CD4-positive, alpha-beta T cell treated with Interleukin-12 subunit alpha and Interleukin-12 subunit beta, for 1 hour (primary cell): ENCODE data around the gene MUC5AC.

ENCODE experiments used
- DNase-seq: peaks from one replicate; pipeline ENCODE4 v3.0.0-alpha.2; 2020

The MUC5AC gene

DNA sequence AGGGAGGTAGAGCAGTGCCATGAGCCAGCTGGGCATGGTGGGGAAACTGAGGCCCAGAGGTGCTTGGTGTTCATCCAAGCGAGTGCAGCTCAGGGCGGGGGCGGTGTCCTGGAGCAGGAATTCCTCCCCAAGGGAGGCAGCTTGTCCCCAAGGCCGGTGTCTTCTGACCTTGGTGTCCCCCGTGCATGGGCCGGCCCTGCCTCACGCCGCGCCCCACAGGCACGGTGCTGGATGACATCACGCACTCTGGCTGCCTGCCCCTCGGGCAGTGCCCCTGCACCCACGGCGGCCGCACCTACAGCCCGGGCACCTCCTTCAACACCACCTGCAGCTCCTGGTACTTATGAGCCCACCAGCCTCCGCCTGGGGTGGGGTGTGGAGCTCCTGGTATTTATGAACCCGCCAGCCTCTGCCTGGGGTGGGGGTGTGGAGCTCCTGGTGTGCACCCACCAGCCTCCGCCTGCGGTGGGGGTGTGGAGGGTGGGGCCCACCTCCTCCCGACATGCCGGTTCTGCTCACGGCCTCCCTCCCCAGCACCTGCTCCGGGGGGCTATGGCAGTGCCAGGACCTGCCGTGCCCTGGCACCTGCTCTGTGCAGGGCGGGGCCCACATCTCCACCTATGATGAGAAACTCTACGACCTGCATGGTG lies 71.8 kb downstream of the MUC5AC start:
- no peak for DNase-seq

DNA sequence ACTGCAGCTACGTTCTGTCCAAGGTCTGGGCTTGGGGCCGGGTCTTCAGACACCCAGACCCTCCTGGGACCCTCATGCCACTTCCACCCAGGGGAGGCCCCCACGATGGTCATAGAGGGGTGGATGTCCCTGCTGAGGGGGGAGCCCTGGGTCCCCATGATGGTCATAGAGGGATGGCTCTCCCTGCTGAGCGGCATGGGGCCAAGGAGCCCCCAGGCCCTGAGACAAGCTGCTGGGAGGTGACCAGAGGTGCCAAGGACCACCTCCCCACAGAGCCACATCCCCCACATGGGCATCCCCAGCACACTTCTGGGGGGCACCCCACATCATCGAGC lies 72.3 kb downstream of the MUC5AC start:
- no peak for DNase-seq

DNA sequence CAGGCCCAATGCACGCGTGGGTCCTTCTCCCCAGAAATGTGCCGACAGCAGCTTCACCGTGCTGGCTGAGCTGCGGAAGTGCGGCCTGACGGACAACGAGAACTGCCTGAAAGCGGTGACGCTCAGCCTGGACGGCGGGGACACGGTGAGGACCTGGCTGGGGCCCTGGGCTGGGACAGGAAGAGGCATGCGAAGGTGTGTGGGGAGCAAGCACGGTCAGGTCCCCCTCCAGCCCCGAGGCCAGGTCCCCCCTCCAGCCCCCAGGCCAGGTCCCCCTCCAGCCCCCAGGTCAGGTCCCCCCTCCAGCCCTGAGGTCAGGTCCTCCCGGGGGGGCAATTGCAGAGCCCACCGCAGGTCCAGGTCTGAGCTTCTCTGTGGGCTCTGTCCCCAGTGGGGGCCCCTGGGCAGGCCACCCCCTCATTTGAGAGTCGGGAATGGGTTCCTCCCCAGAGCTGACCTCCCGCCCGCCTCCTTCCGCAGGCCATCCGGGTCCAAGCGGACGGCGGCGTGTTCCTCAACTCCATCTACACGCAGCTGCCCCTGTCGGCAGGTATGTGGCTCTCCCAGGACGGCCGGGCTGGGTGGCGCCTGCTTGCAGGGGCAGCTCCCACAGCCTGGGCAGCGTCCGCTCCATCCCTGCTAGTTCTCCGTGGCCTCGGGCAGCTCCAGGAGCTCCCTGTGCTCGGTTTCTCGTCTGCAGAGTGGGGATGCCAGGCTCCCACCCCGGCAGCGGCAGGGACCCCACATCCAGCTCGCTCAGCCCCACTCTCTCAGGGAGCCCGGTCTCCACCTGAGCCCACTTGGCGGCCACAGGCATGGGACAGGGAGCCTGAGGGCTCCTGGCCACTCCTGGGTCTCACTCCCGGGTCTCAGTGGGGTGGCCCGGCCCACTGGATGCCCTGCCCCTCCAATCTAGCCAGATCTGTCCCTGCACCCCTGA lies 73.0 kb downstream of the MUC5AC start:
- DNase-seq = no peak

DNA sequence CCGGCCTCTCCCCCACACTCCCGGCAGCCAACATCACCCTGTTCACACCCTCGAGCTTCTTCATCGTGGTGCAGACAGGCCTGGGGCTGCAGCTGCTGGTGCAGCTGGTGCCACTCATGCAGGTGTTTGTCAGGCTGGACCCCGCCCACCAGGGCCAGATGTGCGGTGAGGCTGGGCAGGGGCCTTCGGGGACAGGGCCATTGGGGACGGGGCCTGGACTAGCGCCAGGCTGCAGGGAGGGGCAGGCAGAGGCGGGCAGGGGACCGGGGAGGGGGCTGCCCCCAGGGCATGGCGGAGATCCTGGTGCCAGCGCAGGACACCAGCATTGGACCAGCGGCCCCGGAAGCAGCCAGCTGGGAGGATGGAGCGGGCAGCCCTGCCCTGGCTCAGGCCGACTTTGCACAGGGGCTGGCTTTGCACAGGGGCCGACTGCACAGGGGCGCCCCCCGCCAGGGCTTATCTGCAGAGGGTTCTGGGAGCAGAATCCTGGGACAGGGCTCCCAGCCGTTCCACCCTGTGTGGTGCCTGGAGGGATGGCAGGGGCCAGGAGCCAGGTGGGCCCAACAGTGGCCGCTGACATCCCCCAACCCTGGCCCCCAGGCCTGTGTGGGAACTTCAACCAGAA lies 73.8 kb downstream of the MUC5AC start:
- DNase-seq = no peak

DNA sequence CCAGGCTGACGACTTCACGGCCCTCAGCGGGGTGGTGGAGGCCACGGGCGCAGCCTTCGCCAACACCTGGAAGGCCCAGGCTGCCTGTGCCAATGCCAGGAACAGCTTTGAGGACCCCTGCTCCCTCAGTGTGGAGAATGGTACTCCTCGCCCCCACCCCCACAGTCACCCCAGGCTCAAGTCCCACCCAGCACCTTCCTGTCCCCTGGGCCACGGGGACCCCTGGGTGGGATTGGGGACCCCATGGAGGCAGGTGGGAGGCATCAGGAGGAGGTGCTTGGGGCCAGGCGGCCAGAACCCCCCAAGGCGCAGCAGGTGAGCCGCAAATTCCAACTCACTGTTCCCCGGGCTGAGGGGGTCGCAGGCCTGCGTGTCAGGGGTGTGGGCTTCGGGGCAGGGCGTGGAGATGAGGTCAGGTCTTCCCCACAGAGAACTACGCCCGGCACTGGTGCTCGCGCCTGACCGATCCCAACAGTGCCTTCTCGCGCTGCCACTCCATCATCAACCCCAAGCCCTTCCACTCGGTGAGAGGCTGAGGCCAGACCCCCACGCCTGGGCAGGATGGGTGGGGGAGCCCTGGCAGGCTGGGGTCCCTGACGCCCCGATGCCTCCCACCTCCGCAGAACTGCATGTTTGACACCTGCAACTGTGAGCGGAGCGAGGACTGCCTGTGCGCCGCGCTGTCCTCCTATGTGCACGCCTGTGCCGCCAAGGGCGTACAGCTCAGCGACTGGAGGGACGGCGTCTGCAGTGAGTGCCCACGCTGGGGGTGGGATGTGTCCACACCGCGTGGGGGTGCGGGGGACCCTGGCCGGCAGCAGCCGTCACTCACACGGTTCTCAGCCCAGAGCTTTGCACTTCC lies 74.5 kb downstream of the MUC5AC start:
- DNase-seq = no peak

DNA sequence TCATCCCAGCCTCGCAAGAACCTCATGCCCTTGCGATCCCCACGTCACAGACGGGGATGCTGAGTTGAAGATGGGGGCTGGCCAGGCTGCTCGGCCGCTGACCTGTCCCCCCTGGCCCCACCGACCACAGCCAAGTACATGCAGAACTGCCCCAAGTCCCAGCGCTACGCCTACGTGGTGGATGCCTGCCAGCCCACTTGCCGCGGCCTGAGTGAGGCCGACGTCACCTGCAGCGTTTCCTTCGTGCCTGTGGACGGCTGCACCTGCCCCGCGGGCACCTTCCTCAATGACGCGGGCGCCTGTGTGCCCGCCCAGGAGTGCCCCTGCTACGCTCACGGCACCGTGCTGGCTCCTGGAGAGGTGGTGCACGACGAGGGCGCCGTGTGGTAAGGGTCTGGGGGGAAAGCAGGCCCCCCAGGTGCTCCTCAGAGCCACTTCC lies 75.1 kb downstream of the MUC5AC start:
- no peak for DNase-seq

DNA sequence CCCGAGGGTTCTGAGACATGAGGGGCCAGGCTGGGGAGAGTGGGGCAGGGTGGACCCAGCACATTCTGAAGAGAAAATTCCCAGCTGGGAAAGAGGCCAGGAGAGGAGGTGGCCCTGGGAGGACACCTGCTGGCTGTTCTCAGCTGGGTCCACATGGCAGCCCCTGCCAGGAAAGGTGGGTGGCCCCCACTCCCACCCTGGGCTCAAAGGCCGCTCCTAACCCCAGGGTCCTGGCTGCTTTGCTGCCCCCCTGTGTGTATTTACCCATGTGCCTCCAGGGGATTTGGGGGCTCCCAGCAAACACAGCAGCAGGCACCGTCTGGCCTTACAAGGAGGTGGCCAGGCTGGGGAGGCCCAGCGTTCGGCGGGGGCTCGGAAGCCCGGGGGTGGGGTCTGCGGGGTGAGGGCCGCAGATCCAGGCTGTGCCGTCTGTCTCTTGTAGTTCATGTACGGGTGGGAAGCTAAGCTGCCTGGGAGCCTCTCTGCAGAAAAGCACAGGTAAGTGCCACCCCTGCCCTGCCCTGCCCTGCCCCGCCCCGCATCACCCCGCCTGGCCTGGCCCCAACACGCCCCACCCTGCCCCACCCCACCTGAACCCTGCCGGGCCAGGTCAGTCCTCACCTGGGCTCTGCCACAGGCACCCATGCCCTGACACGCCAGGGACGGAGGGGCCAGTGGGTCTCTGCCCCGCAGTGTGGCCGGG lies 75.7 kb downstream of the MUC5AC start:
- DNase-seq = no peak

DNA sequence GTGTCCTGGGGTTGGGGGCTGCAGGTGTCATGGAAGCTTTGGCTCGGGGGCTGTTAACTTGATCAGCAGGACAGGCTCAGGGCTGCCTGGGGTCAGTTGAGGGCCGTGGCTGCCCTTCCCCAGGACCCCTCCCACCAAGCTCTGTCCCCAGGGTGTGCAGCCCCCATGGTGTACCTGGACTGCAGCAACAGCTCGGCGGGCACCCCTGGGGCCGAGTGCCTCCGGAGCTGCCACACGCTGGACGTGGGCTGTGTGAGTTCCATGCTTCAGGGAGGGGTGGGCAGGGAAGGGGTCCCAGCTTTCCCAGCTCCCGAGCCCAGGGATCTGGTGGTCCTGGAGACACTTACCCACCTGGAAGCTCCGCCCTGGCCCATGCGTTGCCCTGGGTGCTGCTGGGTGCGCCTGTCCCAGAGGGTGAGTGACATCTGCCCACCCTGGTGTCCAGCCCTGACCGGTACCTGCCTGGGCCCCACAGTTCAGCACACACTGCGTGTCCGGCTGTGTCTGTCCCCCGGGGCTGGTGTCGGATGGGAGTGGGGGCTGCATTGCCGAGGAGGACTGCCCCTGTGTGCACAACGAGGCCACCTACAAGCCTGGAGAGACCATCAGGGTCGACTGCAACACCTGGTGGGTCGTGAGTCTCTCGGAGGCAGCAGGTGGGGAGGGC lies 76.4 kb downstream of the MUC5AC start:
- DNase-seq = no peak

DNA sequence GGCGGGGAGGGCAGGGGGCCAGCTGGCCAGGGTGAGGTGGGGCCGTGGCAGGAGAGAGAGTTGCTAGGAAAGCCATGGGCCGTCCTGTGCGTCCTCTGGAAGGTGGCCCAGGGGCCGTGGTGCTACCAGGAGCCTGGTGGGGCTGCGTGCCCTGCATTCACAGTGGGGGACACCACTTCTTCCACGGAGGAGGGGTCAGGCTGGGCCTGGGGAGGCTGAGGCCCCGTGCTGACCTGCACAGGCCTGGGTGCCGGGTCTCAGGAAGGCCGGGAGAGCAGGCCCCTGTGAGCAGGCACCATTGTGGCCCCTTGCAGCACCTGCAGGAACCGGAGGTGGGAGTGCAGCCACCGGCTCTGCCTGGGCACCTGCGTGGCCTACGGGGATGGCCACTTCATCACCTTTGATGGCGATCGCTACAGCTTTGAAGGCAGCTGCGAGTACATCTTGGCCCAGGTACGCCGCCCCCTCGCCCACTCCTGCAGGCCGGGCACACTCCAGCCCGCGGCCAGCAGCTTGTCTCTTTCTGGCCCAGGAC lies 77.1 kb downstream of the MUC5AC start:
- DNase-seq = no peak

DNA sequence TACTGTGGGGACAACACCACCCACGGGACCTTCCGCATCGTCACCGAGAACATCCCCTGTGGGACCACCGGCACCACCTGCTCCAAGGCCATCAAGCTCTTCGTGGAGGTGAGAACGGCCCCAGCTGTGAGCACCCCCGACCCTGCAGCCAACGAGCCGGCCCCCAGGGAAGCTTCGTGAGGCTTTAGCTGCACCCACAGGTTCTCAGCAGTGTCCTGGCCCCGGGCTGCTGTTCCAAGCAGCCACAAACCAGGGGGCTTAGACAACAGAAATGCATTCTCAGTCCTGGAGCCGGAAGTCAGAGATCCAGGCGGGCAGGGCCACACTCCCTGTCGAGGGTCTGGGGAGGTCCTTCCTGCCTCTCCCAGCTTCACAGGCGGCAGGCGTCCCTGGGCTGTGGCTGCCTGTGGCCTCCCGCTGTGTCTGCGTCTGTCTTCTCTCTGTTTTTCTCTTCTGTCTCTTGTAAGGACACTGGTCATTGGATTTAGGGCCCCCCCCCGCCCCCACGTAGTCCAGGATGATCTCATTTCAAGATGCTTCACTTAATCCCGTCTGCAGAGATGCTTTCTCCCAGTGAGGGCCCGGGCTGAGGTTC lies 77.7 kb downstream of the MUC5AC start:
- no peak for DNase-seq

DNA sequence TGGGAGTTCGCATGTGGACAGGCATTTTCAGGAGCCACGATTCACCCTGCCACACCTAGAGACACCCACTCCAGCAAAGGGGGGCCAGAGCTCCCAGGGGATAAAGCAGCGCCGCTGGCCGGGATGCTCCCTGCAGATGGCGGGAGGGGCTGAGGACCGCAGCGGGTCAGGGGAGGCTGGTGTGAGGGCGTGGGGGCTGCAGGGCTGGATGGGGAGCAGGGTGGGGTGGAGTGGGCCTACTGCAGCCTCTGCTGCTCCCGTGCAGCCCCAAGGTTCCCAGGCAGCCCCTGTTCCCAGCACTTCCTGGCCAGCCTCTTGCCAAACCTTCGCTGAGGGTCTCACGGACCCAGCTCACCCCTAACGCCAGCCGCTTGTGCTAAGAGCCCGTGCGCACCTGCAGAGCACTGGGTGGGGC lies 78.2 kb downstream of the MUC5AC start:
- no peak for DNase-seq

DNA sequence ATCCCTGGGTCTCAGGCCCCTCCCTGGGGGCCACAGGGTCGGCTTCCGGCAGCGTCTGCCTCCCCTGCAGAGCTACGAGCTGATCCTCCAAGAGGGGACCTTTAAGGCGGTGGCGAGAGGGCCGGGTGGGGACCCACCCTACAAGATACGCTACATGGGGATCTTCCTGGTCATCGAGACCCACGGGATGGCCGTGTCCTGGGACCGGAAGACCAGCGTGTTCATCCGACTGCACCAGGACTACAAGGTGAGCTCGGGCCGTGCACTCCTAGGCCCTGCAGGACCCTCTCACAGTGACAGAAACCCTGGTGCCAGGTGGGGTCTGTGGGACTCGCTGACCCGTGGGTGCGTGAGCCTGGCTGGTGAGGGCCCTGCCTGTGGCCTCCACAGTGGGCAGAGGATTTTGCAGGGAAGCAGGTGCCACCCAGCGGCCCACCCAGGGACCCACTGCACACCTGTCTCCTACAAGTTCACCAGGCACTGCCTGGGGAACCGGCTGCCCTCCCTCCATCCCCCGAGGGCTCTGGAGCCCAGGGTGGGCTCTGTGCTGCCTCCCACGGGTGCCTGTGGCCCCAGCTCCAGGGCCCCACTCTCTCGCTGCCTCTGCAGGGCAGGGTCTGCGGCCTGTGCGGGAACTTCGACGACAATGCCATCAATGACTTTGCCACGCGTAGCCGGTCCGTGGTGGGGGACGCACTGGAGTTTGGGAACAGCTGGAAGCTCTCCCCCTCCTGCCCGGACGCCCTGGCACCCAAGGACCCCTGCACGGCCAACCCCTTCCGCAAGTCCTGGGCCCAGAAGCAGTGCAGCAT lies 78.8 kb downstream of the MUC5AC start:
- DNase-seq = no peak

DNA sequence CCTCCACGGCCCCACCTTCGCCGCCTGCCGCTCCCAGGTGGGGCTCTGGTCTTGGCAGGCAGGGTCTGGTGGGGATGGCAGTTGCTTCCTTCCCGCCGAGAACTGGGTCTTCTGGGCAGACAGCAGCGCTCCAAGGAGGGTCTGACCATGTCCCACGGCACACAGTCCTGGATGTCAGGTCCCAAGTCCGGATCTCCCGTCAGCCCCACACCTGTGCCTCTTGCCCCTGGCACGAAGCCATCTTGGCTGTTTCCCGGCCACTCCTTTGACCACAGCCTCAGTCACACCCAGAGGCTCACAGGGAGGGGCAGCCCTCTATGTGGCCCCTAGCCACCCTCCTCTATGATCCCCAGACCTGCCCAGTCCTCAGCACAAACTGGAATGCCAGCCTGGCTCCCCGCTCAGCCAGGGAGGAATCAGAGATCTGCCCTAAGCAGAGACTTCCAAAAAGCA lies 79.4 kb downstream of the MUC5AC start:
- no peak for DNase-seq

DNA sequence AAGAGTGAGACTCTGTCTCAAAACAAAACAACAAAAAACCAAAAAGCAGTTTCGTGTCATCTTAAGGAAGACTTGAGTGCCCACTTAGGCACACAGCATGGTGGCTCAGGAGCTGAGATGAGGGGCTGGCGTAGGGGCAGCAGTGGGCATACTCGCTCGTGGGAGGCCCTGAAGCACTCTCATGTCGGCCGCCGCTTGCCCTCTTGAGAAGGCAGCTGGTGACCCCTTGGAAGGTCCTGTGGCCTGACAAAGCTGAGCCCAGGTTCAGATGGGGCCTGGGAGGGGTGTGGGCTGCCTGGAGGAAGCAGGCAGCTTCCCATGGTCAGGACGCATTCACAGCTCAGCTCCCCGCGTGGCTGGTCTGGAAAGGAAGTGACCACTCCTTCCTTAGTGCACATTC lies 80.1 kb downstream of the MUC5AC start:
- no peak for DNase-seq

DNA sequence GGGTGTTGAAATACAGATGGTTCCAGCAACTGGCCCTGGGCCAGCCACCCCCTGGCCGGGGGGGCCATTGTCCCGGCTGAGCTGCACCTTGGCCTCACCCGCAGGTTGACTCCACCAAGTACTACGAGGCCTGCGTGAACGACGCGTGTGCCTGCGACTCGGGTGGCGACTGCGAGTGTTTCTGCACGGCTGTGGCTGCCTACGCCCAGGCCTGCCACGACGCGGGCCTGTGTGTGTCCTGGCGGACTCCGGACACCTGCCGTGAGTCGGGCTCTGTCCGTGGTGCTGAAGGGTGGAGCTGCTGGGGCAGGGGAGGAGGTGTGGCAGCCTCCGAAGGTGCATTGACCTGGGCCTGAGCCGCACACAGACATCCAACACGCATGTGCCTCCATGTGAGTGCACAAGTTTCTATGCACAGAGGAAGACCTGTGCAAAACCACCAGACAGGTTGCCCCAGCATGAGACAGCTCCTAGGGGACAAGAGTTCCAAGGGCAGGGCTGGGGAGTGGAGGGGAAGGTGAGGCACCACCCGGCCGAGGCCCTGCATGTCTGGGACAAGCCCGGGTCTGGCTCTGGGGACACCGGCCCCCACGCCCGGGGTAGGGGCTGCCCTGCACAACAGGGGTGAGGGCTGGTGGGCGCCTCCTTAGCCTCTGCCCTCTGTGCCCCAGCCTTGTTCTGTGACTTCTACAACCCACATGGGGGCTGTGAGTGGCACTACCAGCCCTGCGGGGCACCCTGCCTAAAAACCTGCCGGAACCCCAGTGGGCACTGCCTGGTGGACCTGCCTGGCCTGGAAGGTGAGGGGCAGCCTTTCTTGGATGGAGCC lies 81.2 kb downstream of the MUC5AC start:
- no peak for DNase-seq

DNA sequence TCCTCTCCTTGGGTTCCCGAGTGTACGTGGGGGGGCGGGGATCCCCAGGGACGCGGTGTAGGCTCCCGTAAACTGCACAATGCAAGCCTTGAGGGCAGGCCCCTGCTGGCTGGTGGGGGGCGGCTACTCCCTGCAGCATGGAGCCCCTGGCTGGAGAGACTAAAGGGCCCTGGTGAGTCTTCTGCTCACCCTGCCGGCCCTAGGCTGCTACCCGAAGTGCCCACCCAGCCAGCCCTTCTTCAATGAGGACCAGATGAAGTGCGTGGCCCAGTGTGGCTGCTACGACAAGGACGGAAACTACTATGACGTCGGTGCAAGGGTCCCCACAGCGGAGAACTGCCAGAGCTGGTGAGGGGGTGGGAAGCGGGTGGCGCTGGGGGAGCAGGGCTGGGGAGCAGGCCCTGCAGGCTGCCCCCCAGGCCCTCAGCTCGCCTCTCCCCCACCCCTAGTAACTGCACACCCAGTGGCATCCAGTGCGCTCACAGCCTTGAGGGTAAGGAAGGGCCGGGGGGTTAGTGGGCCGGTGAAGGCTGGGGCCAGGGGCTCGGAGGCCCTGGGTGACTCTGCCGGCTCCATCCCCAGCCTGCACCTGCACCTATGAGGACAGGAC lies 81.9 kb downstream of the MUC5AC start:
- DNase-seq = no peak

DNA sequence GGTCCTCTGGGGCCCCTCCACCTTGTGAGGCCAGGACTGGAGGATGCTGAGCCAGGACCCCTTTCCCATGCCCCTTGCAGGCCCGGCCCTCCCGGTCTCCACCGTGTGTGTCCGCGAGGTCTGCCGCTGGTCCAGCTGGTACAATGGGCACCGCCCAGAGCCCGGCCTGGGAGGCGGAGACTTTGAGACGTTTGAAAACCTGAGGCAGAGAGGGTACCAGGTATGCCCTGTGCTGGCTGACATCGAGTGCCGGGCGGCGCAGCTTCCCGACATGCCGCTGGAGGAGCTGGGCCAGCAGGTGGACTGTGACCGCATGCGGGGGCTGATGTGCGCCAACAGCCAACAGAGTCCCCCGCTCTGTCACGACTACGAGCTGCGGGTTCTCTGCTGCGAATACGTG lies 83.0 kb downstream of the MUC5AC start:
- DNase-seq = no peak

DNA sequence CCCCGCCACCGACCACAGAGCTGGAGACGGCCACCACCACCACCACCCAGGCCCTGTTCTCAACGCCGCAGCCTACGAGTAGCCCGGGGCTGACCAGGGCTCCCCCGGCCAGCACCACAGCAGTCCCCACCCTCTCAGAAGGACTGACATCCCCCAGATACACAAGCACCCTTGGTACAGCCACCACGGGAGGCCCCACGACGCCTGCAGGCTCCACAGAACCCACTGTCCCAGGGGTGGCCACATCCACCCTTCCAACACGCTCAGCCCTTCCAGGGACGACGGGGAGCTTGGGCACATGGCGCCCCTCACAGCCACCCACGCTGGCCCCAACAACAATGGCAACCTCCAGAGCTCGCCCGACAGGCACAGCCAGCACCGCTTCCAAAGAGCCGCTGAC lies 84.0 kb downstream of the MUC5AC start:
- DNase-seq = no peak

DNA sequence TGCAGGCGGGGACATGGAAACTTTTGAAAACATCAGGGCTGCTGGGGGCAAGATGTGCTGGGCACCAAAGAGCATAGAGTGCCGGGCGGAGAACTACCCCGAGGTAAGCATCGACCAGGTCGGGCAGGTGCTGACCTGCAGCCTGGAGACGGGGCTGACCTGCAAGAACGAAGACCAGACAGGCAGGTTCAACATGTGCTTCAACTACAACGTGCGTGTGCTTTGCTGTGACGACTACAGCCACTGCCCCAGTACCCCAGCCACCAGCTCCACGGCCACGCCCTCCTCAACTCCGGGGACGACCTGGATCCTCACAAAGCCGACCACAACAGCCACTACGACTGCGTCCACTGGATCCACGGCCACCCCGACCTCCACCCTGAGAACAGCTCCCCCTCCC lies 84.5 kb downstream of the MUC5AC start:
- no peak for DNase-seq
